Muscle of arm (tissue), 12 donors: ENCODE data around the gene FIG4. TPM values are rescaled to one million over a fixed set of nuclear protein-coding genes. Genes with fewer than 3 reads are reported as not detected.
"Not testable (repeated sequence)": the region's sequence is repeated elsewhere in the genome, so short reads cannot be mapped to it uniquely, and the experiment has no call there.

Experiments used
- DNase-seq: peaks from one replicate; pipeline ENCODE4 v3.0.0-alpha.2; 2013
- polyA plus RNA-seq, 12 donors: library from polyadenylated mRNA; unstranded; fragments of 120-200 nt; gene quantifications; one replicate each; pipeline ENCODE4 v1.2.1, GENCODE V29; 2013; ENCODE audit not compliant: insufficient read length in 12 of 12

Gene FIG4
- polyA plus RNA-seq, 12 donors: 9.7 to 15.7 (median 12.3) TPM; not detected in 1

- DNase-seq: no peak
Measured at GRCh38 chr6:109701221-109701620, 10.1 kb downstream of the FIG4 start.

GRCh38 chr6:109701774-109702173 is 10.7 kb downstream of the FIG4 start:
- no peak for DNase-seq

GRCh38 chr6:109702791-109703190 is 11.7 kb downstream of the FIG4 start:
- DNase-seq: no peak

GRCh38 chr6:109705258-109705657 is 14.2 kb downstream of the FIG4 start:
- DNase-seq: peak; percentile 88

GRCh38 chr6:109706513-109706912 is 15.4 kb downstream of the FIG4 start:
- DNase-seq: no peak

- not testable (repeated sequence) for DNase-seq
Measured at GRCh38 chr6:109708099-109708498, 17.0 kb downstream of the FIG4 start.

GRCh38 chr6:109713097-109713496 is 22.0 kb downstream of the FIG4 start:
- DNase-seq: no peak

GRCh38 chr6:109714166-109714565 is 23.1 kb downstream of the FIG4 start:
- no peak for DNase-seq

- no peak for DNase-seq
Measured at GRCh38 chr6:109714611-109715010, 23.5 kb downstream of the FIG4 start.

- no peak for DNase-seq
Measured at GRCh38 chr6:109715616-109716015, 24.5 kb downstream of the FIG4 start.

- no peak for DNase-seq
Measured at GRCh38 chr6:109717971-109718370, 26.9 kb downstream of the FIG4 start.

- no peak for DNase-seq
Measured at GRCh38 chr6:109718991-109719390, 27.9 kb downstream of the FIG4 start.

- DNase-seq: no peak
Measured at GRCh38 chr6:109720311-109720710, 29.2 kb downstream of the FIG4 start.

GRCh38 chr6:109722011-109722410 is 30.9 kb downstream of the FIG4 start:
- peak; percentile 36 for DNase-seq

- DNase-seq: no peak
Measured at GRCh38 chr6:109722564-109723254, 31.6 kb downstream of the FIG4 start.

GRCh38 chr6:109725250-109725649 is 34.2 kb downstream of the FIG4 start:
- DNase-seq: not testable (repeated sequence)

- DNase-seq: no peak
Measured at GRCh38 chr6:109736273-109737025, 45.4 kb downstream of the FIG4 start.

- DNase-seq: no peak
Measured at GRCh38 chr6:109738255-109738654, 47.2 kb downstream of the FIG4 start.

GRCh38 chr6:109738667-109739066 is 47.6 kb downstream of the FIG4 start:
- no peak for DNase-seq

GRCh38 chr6:109739686-109740085 is 48.6 kb downstream of the FIG4 start:
- DNase-seq: no peak

GRCh38 chr6:109740787-109741186 is 49.7 kb downstream of the FIG4 start:
- DNase-seq: no peak

- no peak for DNase-seq
Measured at GRCh38 chr6:109743739-109744138, 52.6 kb downstream of the FIG4 start.

- DNase-seq: not testable (repeated sequence)
Measured at GRCh38 chr6:109744779-109745178, 53.7 kb downstream of the FIG4 start.
